Right lung (tissue), 5 donors: ENCODE data around the gene WNK2. TPM values are rescaled to one million over a fixed set of nuclear protein-coding genes. Genes with fewer than 3 reads are reported as not detected.

Experiments
- DNase-seq, 2 donors: peaks; one replicate each; pipeline ENCODE4 v3.0.0-alpha.2; 2013
- polyA plus RNA-seq, 5 donors: library from polyadenylated mRNA; unstranded; fragments of 120-200 nt; gene quantifications; one replicate each; pipeline versions ENCODE4 v1.2.1 to v1.2.3, GENCODE V29; 2013; ENCODE audit warnings: inconsistent platforms in 1 of 5, low replicate concordance in 1 of 5; ENCODE audit not compliant: insufficient read length in 5 of 5, insufficient read depth in 1 of 5

Gene WNK2
- polyA plus RNA-seq, 5 donors, result 4.2 to 8.0 (median 6.8) TPM

DNA sequence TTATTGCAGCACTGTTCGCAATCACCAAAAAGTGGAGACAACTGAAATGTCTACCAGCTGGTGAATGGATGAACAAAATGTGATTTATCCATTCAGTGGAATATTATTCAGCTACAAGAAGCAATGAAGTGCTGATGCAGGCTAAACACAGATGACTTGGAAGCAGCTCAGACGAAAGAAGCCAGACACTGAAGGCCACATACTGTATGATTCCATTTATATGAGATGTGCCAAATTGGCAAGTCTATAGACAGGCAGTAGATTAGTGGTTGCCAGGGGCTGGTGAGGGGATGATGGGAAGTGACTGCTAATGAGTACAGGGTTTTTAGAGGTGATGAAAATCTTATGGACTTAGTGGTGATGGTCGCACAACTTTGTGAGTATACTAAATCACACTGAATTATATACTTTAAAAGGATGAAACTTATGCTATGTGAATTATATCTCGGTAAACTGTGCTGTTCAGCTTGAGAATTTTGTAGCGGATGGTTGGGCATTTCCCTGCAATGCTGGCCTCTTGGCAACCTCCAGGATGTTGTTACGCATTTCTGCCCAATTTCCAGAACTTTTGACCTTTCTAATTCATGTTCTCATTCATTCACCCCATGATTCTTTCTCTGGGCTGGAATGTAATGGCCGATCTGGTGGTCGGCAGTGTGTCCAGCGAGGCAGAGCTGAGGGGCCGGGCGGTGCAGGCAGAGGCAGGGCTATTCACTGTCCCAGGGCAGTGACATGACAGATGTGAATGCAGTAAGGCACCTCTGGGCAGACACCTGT is 22.0 kb upstream of the WNK2 start:
- peak; percentile 78 to 89 for DNase-seq

DNA sequence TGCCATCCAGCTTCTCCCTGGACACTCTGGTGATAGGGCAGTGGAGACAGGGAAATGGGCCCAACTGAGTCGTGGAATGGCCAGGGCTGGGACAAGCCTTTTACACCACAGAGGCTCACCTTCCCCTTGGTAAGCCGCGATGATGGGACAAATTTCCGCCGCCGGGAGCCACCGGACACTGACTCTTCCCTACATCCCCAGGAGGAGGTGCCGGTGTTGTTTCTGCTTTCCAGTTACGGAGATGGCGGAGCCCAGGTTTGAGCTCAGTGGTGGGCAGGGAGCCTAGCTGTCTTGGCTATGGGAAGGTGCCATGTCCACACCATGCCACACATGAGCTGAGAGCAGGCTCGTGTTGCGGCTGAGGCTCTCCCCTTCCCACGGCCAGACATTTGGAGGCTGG is 19.9 kb upstream of the WNK2 start:
- no peak for DNase-seq

DNA sequence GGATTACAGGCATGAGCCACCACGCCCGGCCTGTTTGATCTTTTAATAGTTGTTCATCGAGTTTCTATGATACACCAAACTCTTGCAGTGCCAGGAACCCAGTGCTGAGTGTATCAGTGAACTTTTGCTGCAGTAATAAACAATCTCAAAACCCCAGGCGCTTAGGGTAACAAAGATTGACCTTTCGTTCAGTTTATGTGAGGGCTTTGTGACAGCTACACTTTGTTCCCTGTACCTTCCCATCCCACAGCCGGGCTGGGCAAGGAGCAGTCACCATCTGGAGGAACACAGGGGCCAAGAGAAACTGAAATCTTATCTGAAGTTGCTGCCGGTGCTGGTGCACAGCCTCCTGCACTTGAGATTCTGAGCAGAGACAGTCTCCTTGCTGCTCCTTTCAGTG is 17.2 kb upstream of the WNK2 start:
- no peak for DNase-seq

DNA sequence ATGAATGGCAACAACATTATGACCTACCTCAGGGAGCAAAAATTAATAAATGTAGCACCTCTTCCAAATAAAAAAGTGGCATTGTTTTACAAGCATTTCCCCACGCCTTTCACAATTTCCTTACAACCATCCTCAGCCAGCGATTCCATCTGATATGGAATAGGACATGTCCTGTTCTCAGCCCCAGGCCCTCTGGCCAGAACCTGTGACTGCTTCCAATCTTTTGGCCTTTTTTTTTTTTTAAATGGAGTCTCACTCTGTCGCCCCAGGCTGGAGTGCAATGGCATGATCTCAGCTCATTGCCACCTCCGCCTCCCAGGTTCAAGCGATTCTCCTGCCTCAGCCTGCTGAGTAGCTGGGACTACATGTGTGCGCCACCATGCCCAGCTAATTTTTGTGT is 16.8 kb upstream of the WNK2 start:
- no peak for DNase-seq

DNA sequence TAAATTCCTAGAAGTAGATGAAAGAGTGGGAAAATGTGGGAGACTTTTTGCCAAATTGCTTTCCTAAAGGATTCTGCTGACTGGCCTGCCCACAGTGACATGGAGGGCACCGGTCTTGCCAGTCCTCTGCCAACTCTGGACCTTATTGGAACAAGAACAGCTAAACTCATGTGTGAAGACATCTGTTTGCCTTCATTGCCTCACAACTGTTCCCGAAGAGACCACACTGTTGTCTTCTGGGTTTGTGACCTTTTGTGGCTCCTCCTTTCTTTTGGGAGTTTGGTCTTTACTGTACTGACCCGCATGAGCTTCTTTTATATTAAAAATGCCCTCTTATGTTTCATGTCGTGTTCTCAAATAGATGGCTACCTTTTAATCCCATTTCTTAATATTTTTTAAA is 16.1 kb upstream of the WNK2 start:
- DNase-seq, result no peak

DNA sequence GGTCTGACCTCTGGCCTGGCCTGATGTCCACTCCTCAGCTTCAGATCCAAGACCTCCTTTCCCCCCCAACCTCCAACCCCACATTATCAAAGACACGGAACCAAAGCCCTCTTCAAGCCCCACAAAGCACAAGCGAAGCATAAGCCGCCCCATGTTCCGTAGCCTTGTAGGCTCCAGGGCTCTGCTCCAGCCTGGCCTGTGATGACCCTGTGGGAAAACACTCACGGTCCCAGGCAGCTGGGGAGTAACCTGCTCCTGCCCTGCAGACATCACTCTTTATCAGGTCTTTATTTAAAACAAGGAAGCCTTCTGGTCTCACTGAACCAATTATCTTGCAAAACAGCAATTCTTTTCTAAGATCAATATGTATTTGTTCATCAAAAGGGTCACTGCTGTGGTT is 15.4 kb upstream of the WNK2 start:
- DNase-seq, result no peak

DNA sequence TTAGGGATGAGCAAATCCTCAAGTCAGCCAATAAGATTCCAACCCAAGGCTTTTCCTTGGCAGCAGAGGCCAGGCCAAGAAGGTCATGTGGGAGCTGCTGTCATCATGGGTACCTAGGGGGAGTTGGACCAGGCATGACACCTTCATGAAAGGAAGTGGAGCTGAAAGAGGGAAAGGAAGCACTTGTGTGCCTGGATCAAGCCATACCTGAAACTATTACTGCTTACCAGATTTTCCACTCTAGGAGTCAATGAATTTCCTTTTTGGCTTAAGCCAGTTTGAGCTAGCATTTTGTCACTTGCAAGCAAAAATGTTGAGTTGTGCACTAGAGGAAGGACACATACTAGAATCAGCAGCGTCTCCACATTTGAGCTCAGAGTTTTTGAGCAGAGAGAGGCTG is 14.5 kb upstream of the WNK2 start:
- no peak for DNase-seq

DNA sequence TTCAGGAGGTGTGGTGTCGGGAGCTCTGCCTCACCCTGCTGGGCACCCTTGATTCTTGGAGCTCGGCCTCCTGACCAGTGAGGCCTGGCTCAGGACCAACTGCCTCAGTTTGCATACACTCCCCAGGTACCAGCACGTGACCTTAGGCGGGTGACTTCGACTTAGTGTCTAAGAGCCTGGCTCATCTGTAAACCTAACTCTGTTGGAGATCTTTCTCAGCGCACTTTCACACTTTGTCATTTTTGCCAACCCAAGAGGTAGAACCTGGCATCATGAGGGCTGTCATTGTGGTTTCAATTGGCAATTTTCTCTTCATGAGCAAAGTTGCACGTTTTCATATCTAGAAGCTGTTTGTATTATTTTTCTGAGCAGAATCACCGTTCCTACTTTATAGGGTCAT is 13.4 kb upstream of the WNK2 start:
- DNase-seq, result no peak

DNA sequence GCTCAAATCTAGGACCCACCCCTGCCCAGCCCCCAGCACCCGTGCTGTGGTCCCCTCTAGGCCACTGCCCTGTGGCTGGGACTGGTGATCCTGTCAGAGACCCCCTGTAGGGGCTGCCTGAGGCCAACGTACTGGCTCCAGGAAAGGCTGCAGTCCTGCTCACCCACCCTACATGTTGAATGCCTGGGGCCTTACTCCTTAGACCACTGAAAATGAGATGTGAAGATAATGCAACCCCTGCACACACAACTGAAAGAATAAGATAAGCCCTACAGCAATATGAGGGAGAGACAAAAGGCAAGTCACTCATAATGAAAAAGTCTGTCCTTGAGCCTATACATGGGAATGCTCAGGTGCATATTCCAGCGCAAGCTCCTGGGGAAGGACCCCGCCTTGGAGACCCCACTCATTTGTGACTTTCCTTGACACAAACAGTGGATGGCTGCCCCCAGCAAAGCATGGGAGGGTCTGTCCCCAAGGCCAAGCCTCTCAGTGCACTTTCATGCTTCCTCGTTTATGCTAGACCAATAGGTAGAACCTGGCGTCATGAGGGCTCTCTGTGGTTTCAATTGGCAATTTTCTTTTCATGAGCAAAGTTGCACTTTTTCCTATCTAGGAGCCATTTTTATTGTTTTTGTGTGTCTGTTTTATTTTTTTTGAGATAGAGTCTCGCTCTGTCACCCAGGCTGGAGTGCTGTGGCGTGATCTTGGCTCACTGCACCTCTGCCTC is 12.5 kb upstream of the WNK2 start:
- no peak for DNase-seq

DNA sequence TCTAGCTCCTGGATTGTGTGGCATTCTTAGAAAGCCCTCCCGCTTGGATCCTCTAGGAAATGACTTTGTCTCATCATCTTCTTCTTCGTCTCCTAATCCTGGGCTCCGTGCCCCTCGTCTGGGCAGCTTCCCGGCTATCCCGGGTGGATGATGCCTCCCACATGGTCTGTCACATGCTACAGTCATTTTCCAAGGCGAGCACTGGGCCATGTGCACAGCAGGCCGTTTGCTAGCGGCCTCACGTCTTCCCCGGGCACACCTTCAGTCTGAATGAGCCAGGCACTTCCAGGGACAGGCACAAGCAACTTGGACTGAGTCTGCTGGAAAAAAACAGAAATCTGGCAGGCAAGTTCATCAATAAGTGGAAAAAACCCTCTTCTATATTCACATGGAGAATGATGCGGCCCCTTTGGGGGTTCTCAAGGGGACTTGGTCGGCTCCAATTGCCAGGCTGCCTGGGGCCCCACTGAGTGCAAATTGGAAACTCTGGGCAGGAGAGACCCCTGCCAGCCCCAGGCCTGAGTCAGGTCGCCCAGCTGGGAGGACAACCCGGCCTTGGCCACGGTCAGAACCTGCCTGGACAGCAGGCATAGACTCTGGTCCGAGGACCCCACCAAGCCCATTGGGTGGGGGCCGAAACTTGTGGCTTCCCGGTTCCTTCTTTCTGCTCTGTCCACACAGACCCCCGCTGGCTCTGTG is 11.1 kb upstream of the WNK2 start:
- no peak for DNase-seq

DNA sequence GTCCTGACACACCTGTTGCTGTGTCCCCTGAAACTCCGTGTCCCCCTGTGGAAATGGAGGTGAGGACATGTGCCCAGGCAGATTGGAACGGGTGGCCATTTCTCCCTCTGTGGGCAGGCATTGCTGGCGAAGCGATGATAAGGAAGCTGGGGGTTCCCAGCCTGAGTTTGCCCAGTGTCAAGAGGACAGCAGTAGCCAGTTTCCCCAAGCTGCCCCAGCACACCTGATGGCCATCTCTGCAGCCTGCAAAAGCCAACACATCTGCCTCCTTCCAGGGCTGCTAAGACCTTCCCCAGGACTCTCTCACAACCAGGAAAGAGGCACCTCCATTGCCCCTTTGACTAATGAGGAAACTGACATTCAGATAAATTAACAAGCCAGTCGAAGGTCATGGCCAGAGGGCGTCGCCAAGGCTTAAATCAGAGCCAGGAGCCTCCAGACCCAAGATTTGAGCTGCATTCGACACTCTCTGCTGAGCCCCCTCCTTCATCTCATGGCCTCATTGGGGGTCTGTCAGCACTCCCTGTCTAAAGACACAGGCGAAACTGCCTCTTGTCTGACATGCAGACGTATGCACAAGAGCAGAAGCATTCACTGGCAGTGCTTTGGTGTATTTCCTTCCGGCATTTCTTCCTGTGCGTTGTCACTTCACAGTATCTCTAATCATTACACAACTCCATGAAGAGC is 10.4 kb upstream of the WNK2 start:
- peak in 1 of 2 donors; percentile 54 for DNase-seq

DNA sequence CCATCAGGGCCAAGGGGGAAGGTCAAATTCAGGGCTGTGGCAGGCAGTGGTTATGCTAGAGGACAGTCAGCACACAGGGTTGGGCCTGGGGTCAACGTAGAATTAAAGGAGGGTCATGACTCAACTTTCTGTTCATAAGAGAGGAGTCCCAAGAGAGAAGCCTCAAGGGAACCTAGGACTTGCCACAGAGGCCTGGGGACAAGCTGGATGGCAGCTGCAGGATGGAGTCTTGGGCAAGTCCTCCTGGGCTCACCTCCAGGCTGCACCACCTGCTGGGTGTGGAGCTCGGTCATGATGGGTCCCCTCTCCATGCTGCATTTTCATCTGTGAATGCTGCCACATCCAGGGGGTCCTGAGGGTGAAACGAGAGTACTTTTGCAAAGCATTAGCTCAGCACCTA is 9.0 kb upstream of the WNK2 start:
- DNase-seq, result no peak

DNA sequence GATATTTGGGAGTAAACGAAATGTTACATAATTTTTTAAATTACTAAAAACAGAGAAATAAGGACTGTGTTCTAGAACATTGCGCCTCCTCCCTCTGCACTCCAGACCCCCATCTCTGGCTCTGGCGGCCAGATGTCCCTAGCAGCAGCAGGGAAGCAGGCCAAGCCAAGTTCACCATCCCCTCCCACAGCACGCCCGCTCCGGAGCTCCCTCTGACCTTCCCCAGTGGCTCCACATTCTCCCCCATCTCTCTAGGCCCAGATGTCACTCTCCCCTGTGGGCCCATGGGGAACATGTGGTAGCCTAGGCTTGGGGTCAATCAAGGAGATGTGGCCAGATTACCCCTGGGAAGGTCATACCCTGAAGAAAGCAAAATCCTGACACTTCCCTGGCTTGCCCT is 6.3 kb upstream of the WNK2 start:
- no peak for DNase-seq

DNA sequence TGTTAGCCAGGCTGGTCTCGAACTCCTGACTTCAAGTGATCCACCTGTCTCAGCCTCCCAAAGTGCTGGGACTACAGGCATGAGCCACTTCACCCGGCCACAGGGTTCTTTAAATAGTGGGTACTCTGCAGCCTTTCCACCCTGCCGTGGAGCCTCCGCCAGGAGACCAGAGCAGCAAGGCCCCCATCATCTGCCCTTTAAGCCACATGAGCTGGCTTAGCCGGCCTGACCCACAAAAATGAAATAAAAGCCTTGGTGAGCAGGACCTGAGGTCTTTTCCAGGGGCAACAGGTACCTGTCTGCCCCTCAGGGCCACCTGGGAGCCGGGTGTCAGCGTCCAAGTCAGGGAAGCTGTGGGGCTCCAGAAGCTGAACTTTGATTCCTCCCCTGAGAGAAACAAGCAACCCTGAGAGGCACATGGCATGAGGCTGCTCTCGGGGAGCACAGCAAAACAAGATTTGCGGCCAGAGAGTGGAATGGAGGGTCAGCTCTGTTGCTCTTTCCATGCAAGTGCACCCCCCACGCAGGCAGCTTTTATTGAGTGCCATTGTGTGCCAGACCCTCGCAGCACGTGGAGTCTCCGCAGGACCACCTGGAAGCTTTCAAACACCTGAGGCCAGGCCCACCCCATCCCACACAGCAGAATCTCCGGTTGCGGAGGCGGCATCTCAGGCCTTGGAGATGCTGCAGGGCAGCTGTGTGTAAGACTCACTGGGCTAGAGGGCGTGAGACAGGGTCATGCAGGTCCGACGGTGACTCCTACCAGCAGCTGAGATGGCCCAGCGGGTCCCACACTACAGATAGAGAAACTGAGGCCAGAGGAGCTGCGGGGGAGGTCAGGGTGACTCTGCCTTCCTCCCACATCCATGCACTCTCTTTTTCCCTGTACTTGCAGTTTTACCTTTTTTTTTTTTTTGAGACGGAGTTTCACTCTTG is 4.8 kb upstream of the WNK2 start:
- DNase-seq, result no peak

DNA sequence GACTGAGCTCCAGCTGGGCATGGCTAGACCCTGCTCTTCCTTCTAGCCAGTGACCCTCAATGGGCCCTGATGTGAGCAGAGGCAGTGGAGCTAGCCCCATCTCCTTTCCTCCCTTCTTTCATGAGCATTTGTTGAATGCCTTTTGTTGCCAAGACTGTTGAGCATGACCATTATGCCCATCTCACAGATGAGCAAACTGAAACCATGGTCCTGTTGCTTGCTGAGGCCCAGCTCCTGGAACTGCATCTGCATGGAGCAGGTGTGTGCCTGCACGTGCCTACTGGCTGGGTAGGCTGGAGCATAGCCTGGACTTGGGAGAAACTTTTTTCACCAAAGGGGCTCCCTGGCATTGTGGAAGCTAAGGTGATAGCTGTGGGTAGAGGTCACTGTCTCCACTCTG is 3.0 kb upstream of the WNK2 start:
- no peak for DNase-seq

DNA sequence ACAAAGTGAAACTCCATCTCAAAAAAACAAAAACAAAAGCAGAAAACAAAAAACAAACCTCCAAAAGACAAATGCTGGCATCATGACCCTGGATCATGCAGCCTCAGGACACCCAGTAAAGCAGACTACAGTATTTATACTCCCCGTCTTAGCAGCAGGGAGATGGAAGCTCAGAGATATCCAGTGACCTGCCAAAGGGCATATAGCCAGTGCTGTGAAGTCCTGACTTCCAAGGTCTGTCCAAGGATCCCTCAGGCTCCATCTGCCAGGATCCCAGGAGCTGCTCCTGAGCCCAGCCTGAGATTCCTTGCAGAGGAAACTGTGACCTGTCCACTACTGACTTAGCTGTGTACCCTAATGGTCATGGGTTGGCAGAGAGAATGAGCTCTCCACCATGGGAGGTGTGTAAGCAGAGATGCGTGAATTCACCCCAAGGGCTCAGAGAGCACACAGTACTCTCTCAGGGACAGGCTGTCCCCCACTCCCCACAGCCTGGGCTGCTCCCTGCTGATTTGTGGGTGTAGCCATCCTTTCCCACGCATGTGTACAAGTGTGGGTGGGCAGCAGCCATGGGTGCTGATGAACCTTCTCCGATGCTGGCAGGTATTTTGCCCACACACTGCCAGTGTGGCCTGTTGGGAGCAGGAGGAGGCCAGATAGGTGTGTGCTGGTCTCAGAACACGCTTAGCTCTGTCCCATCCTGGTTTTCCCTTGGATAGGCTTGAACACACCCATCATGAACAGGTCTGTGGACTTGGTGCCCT is 2.1 kb upstream of the WNK2 start:
- DNase-seq, result no peak

DNA sequence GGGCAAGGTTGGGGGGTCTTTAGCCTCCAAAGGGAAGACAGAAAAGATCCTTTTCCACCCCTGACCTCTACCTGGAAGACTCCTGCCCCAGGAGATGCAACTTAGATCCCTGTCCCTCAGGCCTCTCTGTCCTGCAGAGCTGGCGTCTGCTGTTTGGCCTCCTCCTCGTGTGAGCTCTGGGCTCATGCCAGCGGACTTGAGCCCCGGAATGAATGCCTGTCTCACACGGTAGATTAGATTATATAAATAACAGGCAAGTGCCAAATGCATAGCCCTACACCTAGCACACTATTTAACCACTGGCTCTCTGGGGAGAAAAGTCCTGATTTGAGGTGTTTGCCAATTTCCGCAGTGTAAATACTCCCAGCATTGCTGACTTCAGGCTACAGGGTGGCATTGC is 1.4 kb upstream of the WNK2 start:
- no peak for DNase-seq

DNA sequence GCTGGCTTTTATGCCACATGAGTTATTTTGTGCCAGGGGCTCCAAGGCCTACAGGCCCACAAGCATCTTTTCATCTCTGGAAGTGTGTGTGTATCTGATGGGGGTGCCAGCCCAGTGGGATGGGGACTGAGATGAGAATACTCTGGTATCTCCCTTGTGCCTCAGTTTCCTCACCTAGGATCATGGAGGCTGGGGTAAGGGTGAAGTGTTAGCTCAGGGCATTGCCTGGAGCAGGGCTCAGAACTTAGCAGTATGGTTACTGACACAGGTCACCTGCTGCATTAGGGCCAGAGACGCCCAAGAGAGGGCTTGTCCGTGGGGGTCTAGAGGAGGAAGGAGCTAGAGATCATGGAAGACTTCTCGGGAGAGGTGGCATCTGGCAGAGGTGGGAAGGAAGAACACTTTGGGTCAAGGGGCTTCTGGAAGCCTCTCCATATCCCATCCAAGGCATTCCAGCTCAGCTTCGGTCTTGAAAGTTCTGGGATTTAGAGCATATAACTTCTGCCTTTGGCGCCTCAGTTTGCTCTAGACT is 742 bp upstream of the WNK2 start:
- no peak for DNase-seq

DNA sequence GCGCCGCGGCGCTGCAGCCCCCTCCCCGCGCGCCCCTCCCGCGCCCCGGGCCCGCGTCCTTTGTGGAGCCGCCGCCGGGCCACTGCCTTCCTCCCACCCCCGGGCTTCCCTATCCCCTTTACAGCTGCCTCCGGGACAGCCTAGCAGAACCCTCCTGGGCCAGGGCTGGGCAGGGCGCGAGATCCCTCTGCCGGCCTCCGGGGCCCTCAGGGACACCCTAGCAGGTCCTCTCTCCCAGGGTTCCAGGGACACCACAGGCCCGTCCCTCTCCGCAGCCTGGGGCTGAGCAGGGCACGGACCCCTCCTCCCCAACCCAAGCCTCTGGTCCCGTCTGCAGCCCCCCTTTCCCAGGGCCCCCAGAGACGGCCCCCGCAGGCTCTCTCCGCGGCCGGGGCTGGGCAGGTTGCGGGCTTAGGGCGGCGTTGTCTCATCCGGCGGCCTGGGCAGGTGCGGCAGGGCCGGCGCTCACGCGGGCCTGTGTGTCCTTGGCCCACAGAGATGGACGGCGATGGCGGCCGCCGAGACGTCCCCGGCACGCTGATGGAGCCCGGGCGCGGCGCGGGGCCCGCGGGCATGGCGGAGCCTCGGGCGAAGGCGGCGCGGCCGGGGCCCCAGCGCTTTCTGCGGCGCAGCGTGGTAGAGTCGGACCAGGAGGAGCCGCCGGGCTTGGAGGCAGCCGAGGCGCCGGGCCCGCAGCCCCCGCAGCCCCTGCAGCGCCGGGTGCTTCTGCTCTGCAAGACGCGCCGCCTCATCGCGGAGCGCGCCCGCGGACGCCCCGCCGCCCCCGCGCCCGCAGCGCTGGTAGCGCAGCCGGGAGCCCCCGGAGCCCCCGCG is 710 bp downstream of the WNK2 start:
- DNase-seq, result no peak
